GM10266 (cell line): Measurements from ENCODE around the gene DNAJC13.

Experiments
- DNase-seq: peaks from one replicate; pipeline ENCODE4 v3.0.0; 2012; ENCODE audit errors: extremely low spot score
- TF ChIP-seq, protein P1 (sequence below): IDR thresholded peaks from 2 replicates; pipeline ENCODE4 v1.5.1; 2012; ENCODE audit warnings: mild to moderate bottlenecking, low read depth; ENCODE audit not compliant: control insufficient read depth, insufficient read depth; ENCODE audit errors: missing control alignments

DNAJC13 gene

DNA sequence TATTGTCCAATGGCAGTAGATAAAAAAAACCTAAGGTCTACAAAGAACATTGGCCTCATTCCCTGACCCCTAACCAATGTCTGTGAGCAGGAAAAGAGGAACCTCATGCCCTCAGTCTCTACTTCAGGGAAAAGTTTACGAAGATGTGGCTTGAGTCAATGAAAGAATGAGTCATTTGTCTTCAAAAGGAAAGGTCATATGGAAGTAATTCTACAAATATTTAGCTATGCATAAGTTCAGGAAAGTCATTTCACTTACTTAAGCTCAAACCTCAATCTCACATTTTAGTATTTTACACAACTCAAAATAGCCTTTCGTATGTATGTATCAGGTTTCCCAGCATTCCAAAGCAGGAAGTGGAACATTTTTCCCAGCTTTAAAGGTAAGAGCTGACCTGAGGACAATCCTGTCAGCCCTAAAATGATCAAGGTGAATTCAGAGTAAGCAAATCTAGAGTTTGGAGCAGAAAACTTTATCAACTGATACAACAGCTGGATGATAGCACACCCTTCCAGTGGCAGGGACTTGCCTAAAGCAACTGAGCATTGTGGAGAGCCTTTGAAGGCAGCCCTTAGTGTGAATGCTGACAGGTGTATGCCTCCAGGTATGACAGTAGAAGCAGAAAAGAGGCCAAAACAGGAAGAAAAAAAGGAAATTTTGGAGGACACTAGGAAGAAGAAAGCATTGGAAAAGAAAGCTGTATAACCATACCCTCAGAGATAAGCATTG is 125.9 kb downstream of the DNAJC13 start:
- no peak for DNase-seq
- TF ChIP-seq, protein P1, sequence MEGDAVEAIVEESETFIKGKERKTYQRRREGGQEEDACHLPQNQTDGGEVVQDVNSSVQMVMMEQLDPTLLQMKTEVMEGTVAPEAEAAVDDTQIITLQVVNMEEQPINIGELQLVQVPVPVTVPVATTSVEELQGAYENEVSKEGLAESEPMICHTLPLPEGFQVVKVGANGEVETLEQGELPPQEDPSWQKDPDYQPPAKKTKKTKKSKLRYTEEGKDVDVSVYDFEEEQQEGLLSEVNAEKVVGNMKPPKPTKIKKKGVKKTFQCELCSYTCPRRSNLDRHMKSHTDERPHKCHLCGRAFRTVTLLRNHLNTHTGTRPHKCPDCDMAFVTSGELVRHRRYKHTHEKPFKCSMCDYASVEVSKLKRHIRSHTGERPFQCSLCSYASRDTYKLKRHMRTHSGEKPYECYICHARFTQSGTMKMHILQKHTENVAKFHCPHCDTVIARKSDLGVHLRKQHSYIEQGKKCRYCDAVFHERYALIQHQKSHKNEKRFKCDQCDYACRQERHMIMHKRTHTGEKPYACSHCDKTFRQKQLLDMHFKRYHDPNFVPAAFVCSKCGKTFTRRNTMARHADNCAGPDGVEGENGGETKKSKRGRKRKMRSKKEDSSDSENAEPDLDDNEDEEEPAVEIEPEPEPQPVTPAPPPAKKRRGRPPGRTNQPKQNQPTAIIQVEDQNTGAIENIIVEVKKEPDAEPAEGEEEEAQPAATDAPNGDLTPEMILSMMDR: no peak

DNA sequence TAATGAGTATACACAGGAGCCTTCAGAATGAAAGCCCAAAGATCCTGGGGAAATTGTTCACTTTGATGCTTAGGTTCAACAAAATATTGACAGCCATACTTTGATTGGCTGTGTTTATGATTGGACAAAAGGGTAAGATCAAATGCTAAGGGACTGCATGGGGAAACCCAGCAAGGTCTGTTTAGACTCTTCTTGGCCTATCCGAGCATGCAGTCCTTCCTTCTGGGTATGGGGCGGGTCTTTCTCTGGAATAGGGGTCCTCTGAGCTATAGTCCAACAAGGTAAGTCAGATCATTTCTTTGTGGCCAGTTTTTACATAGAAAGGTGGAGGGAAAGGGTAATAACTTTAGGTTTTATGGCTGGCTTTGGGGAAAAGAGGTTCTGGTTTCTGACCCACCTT is 126.8 kb downstream of the DNAJC13 start:
- DNase-seq: no peak
- TF ChIP-seq, protein P1: no peak

DNA sequence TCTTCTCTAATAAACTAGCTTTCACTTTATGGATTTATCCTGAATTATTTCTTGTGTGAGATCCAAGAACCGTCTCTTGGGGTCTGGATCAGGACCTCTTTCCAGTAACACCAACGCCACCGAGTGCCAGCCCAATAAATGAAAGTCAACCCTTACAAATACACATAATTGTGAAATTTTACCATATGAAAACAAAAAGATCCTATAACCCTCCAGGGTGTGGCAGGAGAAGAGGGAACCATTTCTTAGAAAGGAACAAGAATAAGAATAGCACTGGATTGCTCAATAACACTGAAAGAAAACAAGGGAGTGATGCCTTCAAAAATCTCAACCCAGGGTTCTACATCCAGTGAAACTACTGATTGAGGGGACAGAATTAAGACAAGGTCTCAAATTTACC is 128.2 kb downstream of the DNAJC13 start:
- no peak for DNase-seq
- TF ChIP-seq, protein P1: no peak

DNA sequence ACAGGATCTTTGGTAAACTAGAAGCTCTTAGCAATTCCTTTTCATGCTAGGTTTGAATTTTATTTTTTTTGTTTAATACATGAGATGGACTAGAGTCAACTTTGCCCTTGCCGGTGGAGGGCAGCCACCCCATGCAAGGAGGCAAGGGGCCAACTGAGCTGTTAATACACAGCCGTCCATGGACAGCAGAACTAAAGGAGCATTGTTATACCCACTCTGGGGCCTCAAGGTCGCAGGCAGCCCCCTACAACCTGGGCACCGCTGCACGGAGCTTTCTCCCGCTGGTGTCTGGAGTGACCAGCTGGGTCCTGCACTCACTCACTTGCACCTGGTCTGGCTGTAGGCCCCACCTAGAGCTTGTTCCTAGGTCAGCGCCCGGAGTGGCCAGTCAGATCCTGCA is 131.9 kb downstream of the DNAJC13 start:
- TF ChIP-seq, protein P1: no peak
- DNase-seq: no peak

DNA sequence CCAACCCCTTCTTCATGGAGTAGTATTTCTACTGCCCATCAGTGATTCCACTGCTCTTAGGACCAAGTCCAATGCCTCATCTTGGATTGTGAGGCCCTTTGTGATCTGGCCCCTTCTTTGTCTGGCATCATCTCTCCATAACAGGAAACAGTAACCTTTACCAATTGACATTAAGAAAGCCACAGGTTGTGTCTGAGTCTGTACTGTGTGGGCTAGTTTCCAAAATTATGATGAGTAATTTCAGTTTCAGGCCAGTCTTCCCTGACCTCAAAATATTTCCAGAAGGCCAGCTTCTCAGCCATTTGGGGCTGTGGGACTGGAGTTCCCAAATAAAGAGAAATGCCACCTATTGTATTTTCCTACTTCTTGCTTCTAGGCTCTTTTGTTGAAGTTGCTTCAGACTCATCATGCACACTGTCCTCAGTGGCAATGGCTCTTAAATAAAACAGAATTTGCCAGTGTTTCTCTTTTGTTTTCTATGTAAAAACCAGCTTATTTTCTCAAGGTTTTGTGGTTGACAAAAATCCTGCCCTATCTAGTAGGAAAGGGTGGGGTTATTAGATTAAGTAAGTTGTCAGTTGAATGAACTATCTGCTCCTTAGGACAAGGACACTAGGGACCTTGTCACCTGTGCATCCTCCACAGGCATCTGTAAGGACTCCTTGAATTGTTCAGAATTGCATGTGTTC is 132.7 kb downstream of the DNAJC13 start:
- DNase-seq: peak; percentile 11
- TF ChIP-seq, protein P1: no peak

DNA sequence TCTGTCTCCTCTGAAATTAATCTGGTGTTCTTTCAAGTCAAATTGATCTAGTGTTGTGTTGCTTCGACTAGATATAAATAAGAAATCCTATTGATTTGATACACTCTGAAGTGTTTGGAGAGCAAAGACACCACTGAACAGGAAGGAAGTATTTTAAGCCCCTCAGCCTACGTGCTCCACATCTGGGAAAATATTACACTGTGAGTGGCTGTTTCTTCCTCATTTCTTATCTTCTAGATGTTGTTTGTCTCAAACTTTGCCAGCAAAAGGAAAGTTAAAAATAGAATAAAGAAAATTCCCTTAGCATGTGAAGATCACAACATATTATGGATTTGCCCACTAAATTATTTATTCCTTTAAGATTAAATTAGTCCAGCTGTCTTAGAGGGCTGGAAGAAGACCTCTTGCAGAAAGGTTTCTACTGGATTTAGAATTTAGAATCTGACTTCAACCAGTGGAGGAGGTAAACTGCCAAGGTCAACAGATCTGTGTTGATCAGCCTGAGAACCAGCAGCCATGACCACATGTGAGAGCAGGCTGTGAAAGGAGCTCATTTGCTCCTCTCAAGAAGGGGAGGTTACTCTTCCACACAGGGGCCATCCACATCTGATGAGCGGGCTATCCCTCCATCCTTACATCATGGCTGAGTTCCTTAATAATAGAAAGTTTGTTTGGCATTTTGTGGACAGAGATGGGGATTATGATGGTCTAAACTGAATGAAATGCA is 133.4 kb downstream of the DNAJC13 start:
- no peak for DNase-seq
- TF ChIP-seq, protein P1: no peak
